ENCODE measurements around the gene PTK6.

GRCh38 chr20:63522981-63523611 is 14.1 kb downstream of the PTK6 start:
- TF ChIP-seq, protein P1, sequence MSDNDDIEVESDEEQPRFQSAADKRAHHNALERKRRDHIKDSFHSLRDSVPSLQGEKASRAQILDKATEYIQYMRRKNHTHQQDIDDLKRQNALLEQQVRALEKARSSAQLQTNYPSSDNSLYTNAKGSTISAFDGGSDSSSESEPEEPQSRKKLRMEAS (IDR thresholded peaks at IDR 0.05) = no peak
- TF ChIP-seq REST (IDR thresholded peaks at IDR 0.05) = no peak
- TF ChIP-seq, protein P2, sequence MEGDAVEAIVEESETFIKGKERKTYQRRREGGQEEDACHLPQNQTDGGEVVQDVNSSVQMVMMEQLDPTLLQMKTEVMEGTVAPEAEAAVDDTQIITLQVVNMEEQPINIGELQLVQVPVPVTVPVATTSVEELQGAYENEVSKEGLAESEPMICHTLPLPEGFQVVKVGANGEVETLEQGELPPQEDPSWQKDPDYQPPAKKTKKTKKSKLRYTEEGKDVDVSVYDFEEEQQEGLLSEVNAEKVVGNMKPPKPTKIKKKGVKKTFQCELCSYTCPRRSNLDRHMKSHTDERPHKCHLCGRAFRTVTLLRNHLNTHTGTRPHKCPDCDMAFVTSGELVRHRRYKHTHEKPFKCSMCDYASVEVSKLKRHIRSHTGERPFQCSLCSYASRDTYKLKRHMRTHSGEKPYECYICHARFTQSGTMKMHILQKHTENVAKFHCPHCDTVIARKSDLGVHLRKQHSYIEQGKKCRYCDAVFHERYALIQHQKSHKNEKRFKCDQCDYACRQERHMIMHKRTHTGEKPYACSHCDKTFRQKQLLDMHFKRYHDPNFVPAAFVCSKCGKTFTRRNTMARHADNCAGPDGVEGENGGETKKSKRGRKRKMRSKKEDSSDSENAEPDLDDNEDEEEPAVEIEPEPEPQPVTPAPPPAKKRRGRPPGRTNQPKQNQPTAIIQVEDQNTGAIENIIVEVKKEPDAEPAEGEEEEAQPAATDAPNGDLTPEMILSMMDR (IDR thresholded peaks at IDR 0.05) = no peak
- TF ChIP-seq CHD2 (IDR thresholded peaks at IDR 0.05; ENCODE audit: low read length, partially characterized antibody) = no peak
- TF ChIP-seq RAD21 (conservative IDR thresholded peaks at IDR 0.05 in 1 of 2, IDR thresholded peaks at IDR 0.05 in 1 of 2) = no peak
- TF ChIP-seq NPAS2 (CRISPR knock-in tag; IDR thresholded peaks at IDR 0.05; ENCODE audit: borderline replicate concordance) = no peak
- no peak for TF ChIP-seq NFE2L2 (conservative IDR thresholded peaks at IDR 0.05; ENCODE audit: low read length)
- TF ChIP-seq, protein P3, sequence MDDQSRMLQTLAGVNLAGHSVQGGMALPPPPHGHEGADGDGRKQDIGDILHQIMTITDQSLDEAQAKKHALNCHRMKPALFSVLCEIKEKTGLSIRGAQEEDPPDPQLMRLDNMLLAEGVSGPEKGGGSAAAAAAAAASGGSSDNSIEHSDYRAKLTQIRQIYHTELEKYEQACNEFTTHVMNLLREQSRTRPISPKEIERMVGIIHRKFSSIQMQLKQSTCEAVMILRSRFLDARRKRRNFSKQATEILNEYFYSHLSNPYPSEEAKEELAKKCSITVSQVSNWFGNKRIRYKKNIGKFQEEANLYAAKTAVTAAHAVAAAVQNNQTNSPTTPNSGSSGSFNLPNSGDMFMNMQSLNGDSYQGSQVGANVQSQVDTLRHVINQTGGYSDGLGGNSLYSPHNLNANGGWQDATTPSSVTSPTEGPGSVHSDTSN (IDR thresholded peaks at IDR 0.05) = no peak
- no peak for TF ChIP-seq POLR2A (IDR thresholded peaks at IDR 0.05; ENCODE audit: low read length)
- TF ChIP-seq ZNF302 (CRISPR knock-in tag; IDR thresholded peaks at IDR 0.05) = no peak
- no peak for TF ChIP-seq EP300 (IDR thresholded peaks at IDR 0.05)

Measured in A549 (cell line).